ENCODE results near the gene LIN37. TPM values are rescaled to one million over a fixed set of nuclear protein-coding genes. Genes with fewer than 3 reads are reported as not detected.

The LIN37 gene
- polyA plus RNA-seq, 1 donor (not counting 4 experiments of a cell fraction or from before 2014, with no cell fraction given), result 6.7 TPM

GRCh38 chr19:35718345-35719041 lies 29.9 kb upstream of the LIN37 start:
- Histone ChIP-seq H3K27ac (ENCODE audit: control insufficient read depth, insufficient read depth, low read length) (peak overlapping the region; percentile 58), H3K9me1 (ENCODE audit: control insufficient read depth, extremely low read depth, insufficient read depth, low read length) (no peaks in the 10 kb centered on the region), H4K20me1 (ENCODE audit: control insufficient read depth, extremely low read depth, insufficient read depth, low read length) (peaks cover 4% of the 10 kb centered on the region), H3K36me3 (ENCODE audit: control insufficient read depth in 2 of 2, extremely low read depth in 1 of 2, insufficient read depth in 2 of 2, low read length in 2 of 2) (peaks cover 20 to 25% of the 10 kb centered on the region in 2 experiments), H3K9ac (ENCODE audit: control insufficient read depth, extremely low read depth, insufficient read depth, low read length) (peak overlapping the region; percentile 85), H3K4me2 (ENCODE audit: control insufficient read depth, extremely low read depth, insufficient read depth, low read depth, low read length) (peak overlapping the region; percentile 87), H2AFZ (ENCODE audit: control insufficient read depth, low read length) (no peak overlapping the region), H3K79me2 (ENCODE audit: control insufficient read depth, insufficient read depth, low read length) (peaks cover 45% of the 10 kb centered on the region), H3K9me3 (ENCODE audit: control insufficient read depth, low read depth, low read length) (no peaks in the 10 kb centered on the region), H3K4me3 (ENCODE audit: control insufficient read depth in 2 of 3, extremely low read depth in 1 of 3, insufficient read depth in 2 of 3, low read depth in 1 of 3, low read length in 3 of 3) (peak overlapping the region; percentile 78 to 92 (median 89)), H3K4me1 (ENCODE audit: control insufficient read depth, extremely low read depth, insufficient read depth, low read length) (peaks cover 22% of the 10 kb centered on the region), H3K27me3 (ENCODE audit: control insufficient read depth, extremely low read depth, insufficient read depth, low read length) (no peaks in the 10 kb centered on the region)
- no peak for FAIRE-seq
- TF ChIP-seq EZH2 (IDR thresholded peaks at IDR 0.05; ENCODE audit: low read length) (no peak), CTCF (optimal IDR thresholded peaks at IDR 0.05 in 1 of 3, IDR thresholded peaks at IDR 0.05 in 1 of 3, conservative IDR thresholded peaks at IDR 0.05 in 1 of 3; ENCODE audit: extremely low read depth in 1 of 3, insufficient read depth in 2 of 3, low read length in 3 of 3) (no peak)
- dilution Hi-C loops (cut with MboI; ENCODE audit: extremely low pct_ligation_motif_present, low sequenced_read_pairs), result no loop called here
- no peak for DNase-seq (ENCODE audit: low read depth, low spot score)

- peak overlapping the region; percentile 87 for H3K4me2 ChIP-seq (ENCODE audit: control insufficient read depth, extremely low read depth, insufficient read depth, low read depth, low read length)
- peaks cover 22% of the 10 kb centered on the region for H3K4me1 ChIP-seq (ENCODE audit: control insufficient read depth, extremely low read depth, insufficient read depth, low read length)
- FAIRE-seq (no peak), DNase-seq (ENCODE audit: low read depth, low spot score) (no peak)
- peaks cover 25 to 29% of the 10 kb centered on the region in 2 experiments for H3K36me3 ChIP-seq (ENCODE audit: control insufficient read depth in 2 of 2, extremely low read depth in 1 of 2, insufficient read depth in 2 of 2, low read length in 2 of 2)
- dilution Hi-C loops (cut with MboI; ENCODE audit: extremely low pct_ligation_motif_present, low sequenced_read_pairs), result no loop called here
- H3K9me3 ChIP-seq (ENCODE audit: control insufficient read depth, low read depth, low read length), result no peaks in the 10 kb centered on the region
- H3K9me1 ChIP-seq (ENCODE audit: control insufficient read depth, extremely low read depth, insufficient read depth, low read length), result no peaks in the 10 kb centered on the region
- peaks cover 4% of the 10 kb centered on the region for H4K20me1 ChIP-seq (ENCODE audit: control insufficient read depth, extremely low read depth, insufficient read depth, low read length)
- no peak overlapping the region for H3K27ac ChIP-seq (ENCODE audit: control insufficient read depth, insufficient read depth, low read length)
- TF ChIP-seq EZH2 (IDR thresholded peaks at IDR 0.05; ENCODE audit: low read length) (no peak), CTCF (optimal IDR thresholded peaks at IDR 0.05 in 1 of 3, IDR thresholded peaks at IDR 0.05 in 1 of 3, conservative IDR thresholded peaks at IDR 0.05 in 1 of 3; ENCODE audit: extremely low read depth in 1 of 3, insufficient read depth in 2 of 3, low read length in 3 of 3) (no peak)
- H3K9ac ChIP-seq (ENCODE audit: control insufficient read depth, extremely low read depth, insufficient read depth, low read length), result peak overlapping the region; percentile 85
- peaks cover 45% of the 10 kb centered on the region for H3K79me2 ChIP-seq (ENCODE audit: control insufficient read depth, insufficient read depth, low read length)
- H3K4me3 ChIP-seq (ENCODE audit: control insufficient read depth in 2 of 3, extremely low read depth in 1 of 3, insufficient read depth in 2 of 3, low read depth in 1 of 3, low read length in 3 of 3), result peak overlapping the region; percentile 78 to 92 (median 89)
- H3K27me3 ChIP-seq (ENCODE audit: control insufficient read depth, extremely low read depth, insufficient read depth, low read length), result no peaks in the 10 kb centered on the region
- H2AFZ ChIP-seq (ENCODE audit: control insufficient read depth, low read length), result no peak overlapping the region
Measured at GRCh38 chr19:35719402-35720162, 28.8 kb upstream of the LIN37 start.
